Measurements from ENCODE around the gene METTL18.

The METTL18 gene

GRCh38 chr1:169784102-169784501, 10.6 kb downstream of the METTL18 start:
- DNase-seq, result no peak

- DNase-seq, result no peak
Measured at GRCh38 chr1:169782596-169782995, 12.1 kb downstream of the METTL18 start.

DNA sequence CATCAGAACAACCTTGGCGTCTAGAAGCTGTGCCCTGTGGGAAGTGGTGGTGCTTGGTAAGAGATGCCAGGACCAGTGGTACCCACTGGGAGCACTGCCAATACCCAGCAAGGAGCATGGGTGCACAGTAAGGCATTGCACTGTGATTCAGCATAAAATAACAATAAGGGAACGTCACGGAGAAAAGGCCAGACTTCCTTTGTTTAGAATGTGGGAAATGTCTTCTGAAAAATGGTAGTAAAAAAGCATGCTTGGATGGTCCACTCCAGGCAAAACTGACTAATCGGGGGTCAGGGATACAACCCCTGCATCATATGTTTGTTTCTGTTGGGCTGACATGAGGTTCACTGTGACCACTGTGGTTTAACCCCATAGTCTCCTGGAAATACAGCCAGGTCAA, 14.7 kb downstream of the METTL18 start:
- no peak for DNase-seq

- no peak for DNase-seq
Measured at GRCh38 chr1:169779150-169779549, 15.6 kb downstream of the METTL18 start.

DNA sequence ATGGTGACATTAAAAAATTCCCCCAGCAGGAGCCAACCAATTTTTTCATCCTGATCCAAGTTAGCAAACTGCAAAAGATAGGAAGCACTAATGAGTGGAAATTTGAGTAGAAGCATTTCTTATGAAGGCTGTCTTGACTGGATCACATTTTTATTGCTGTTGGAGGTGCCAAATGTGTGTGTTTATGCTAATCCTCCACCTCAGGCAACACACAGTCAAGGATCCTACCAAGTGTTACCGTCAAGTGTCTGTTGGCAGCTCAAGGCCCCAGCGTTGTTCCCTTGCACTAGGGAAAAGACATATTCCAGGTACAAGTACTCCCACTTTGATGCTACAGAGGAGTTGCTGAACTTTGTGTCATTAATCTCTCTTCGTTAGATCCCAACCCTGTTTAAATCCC, 18.3 kb downstream of the METTL18 start:
- no peak for DNase-seq

GRCh38 chr1:169768161-169768560, 26.5 kb downstream of the METTL18 start:
- DNase-seq, result no peak

- no peak for DNase-seq
Measured at GRCh38 chr1:169765580-169766331, 29.0 kb downstream of the METTL18 start.

- no peak for DNase-seq
Measured at GRCh38 chr1:169764919-169765318, 29.8 kb downstream of the METTL18 start.

DNA sequence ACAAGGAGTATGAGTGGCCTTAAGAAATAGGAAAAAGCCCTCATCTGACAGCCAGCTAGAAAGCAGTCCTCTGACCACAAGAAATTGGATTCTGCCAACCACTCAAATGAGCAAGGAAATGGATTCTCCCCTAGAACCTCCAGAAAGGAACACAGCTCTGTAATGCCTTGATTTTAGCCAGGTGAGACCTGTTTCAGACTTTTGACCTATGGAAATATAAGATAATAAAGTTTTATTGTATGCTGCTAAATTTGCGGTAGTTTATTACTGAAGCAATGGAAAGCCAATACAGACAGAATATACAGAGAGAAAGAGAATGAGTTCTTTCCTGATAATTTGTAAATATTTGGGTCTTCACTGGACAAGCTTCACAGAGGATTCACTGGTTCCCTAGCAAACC, 32.0 kb downstream of the METTL18 start:
- no peak for DNase-seq

DNA sequence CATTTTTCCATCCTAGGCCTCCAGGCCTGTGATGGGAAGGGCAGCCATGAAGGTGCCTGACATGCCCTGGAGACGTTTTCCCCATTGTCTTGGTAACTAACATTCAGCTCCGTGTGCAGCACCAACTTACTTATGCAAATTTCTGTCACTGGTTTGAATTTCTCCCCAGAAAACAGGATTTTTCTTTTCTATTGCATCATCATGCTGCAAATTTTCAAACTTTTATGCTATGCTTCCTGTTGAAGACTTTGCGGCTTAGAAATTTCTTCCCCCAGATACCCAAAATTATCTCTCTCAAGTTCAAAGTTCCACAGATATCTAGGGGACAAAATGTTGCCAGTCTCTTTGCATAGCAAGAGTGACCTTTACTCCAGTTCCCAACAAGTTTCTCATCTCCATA, 35.7 kb downstream of the METTL18 start:
- DNase-seq, result no peak

GRCh38 chr1:169753549-169753948, 41.2 kb downstream of the METTL18 start:
- DNase-seq, result no peak

GRCh38 chr1:169750041-169750440, 44.7 kb downstream of the METTL18 start:
- DNase-seq, result no peak

- DNase-seq, result no peak
Measured at GRCh38 chr1:169746550-169746949, 48.2 kb downstream of the METTL18 start.

DNA sequence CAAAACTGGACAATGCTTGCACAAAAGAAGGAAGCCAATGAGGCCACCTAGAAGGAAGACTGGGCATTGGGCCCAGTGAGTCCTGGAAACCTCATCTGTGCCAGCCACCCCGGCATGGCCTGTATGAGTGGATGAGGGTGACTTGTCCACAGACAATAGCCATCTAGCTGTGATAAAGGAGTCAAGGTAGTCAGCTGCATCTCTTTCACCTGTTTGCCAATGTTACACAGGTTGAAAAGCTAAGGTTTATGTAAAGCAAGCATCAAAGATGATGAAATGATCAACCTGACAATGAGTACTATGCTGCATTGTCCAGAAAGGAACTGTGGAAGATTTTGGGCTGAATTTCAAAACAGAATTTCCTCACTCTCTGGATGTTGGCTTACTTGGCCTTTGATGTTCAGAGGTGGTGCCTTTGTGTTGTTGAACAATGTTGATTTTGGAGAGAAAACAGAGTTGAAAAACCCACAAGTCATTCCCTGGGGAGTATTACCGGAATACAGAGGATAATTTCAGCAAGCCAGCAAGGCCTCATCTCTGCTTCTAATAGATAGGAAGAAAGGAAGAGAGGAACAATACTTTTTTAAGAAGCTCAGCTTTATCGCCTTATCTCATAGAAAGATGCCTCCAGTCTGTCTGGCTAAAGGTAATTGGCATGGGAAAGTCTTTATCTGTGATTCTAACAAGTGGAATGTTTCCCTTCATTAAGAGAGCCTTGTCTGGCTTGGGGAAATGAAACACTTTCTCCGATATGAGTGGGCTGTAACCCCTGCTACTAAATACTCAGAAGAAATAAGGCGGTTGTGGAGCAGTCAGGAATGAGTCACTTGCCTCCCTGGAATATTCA, 49.5 kb downstream of the METTL18 start:
- DNase-seq, result no peak
